H1 (cell line): ENCODE data around the gene DNAJC17. TPM values are rescaled to one million over a fixed set of nuclear protein-coding genes. Genes with fewer than 3 reads are reported as not detected.

ENCODE experiments used
- CTCF ChIA-PET: fragments of 300-600 bp; sonication (Branson Sonifier 250); formaldehyde crosslinking; loops from one replicate; lab custom pipeline; 2021; ENCODE audit not compliant: partially characterized antibody; lab: Charles Lee
- POLR2A ChIA-PET: fragments of 300-600 bp; sonication (Branson Sonifier 250); formaldehyde crosslinking; loops from one replicate; lab custom pipeline; 2021; ENCODE audit warnings: inconsistent platforms; ENCODE audit not compliant: partially characterized antibody; lab: Charles Lee
- DNase-seq, 2 experiments: peaks; one replicate each; pipeline versions ENCODE4 v3.0.0 to v3.0.0-alpha.2; 2010 to 2022; ENCODE audit warnings: low spot score in 2 of 2, low read depth in 1 of 2, mixed read lengths in 1 of 2
- FAIRE-seq: peaks from 2 replicates; lab custom pipeline; 2011; peaks lifted over from hg19 to GRCh38; lab: Jason Lieb, UNC
- H2AFZ ChIP-seq: 2 replicates; pipeline ENCODE4 v1.8.1; 2012; ENCODE audit warnings: low read length, inconsistent platforms
- H2AK5ac ChIP-seq: 2 replicates; pipeline ENCODE4 v1.6.1; 2013; ENCODE audit warnings: low read depth, low read length
- H2BK120ac ChIP-seq: replicated peaks from 2 replicates; pipeline ENCODE3; 2013; ENCODE audit warnings: low read depth, low read length, inconsistent platforms
- H2BK12ac ChIP-seq: 2 replicates; pipeline ENCODE4 v1.6.1; 2013; ENCODE audit warnings: low read depth, low read length
- H2BK15ac ChIP-seq: 2 replicates; pipeline ENCODE4 v1.6.1; 2013; ENCODE audit warnings: low read length
- H2BK20ac ChIP-seq: 2 replicates; pipeline ENCODE4 v1.6.1; 2013; ENCODE audit warnings: low read length
- H2BK5ac ChIP-seq: 2 replicates; pipeline ENCODE4 v1.6.1; 2013; ENCODE audit warnings: low read depth, low read length
- H3K14ac ChIP-seq: 2 replicates; pipeline ENCODE4 v1.6.1; 2013; ENCODE audit warnings: inconsistent platforms; ENCODE audit not compliant: insufficient read length
- H3K18ac ChIP-seq: 2 replicates; pipeline ENCODE4 v1.6.1; 2013; ENCODE audit warnings: low read length; ENCODE audit errors: extremely low read depth
- H3K23ac ChIP-seq: 2 replicates; pipeline ENCODE4 v1.6.1; 2013; ENCODE audit warnings: inconsistent platforms; ENCODE audit not compliant: insufficient read length
- H3K23me2 ChIP-seq: 2 replicates; pipeline ENCODE4 v1.6.1; 2013; ENCODE audit warnings: low read depth, low read length
- H3K27ac ChIP-seq: 2 replicates; pipeline ENCODE4 v1.6.1; 2011; ENCODE audit warnings: low read depth, low read length, inconsistent platforms
- H3K27me3 ChIP-seq, 4 experiments: replicated peaks in 1 of 4; 1 replicate in 1 of 4; 2 replicates in 3 of 4; pipeline versions ENCODE4 v1.6.1 to v1.8.1; 2011 to 2013; ENCODE audit warnings: low read length in 3 of 4, mild to moderate bottlenecking in 3 of 4, inconsistent platforms in 2 of 4, mixed read lengths in 2 of 4, moderate library complexity in 1 of 4; ENCODE audit not compliant: control insufficient read depth in 3 of 4, insufficient read depth in 3 of 4; ENCODE audit errors: extremely low read depth in 1 of 4
- H3K36me3 ChIP-seq, 4 experiments: 2 replicates each; pipeline versions ENCODE4 v1.6.1 to v1.8.1; 2011 to 2013; ENCODE audit warnings: mild to moderate bottlenecking in 4 of 4, low read length in 3 of 4, moderate library complexity in 2 of 4, control low read depth in 1 of 4, inconsistent platforms in 1 of 4; ENCODE audit not compliant: insufficient read depth in 4 of 4, control insufficient read depth in 2 of 4
- H3K4ac ChIP-seq: replicated peaks from 2 replicates; pipeline ENCODE3; 2013; ENCODE audit warnings: low read length, low read depth, mixed read lengths, inconsistent platforms; ENCODE audit not compliant: insufficient read length
- H3K4me1 ChIP-seq, 4 experiments: replicated peaks in 1 of 4; 1 replicate in 1 of 4; 2 replicates in 3 of 4; pipeline versions ENCODE4 v1.6.1 to v1.8.1; 2011 to 2013; ENCODE audit warnings: low read length in 3 of 4, inconsistent platforms in 2 of 4, mixed read lengths in 1 of 4; ENCODE audit not compliant: insufficient read depth in 4 of 4, control insufficient read depth in 3 of 4
- H3K4me2 ChIP-seq, 2 experiments: 2 replicates each; pipeline versions ENCODE4 v1.6.1 to v1.8.1; 2011 to 2013; ENCODE audit warnings: low read depth in 2 of 2, low read length in 2 of 2, control low read depth in 1 of 2, inconsistent platforms in 1 of 2, mild to moderate bottlenecking in 1 of 2; ENCODE audit not compliant: insufficient read depth in 1 of 2
- H3K4me3 ChIP-seq, 4 experiments: fragments of 200-600, 300-600 bp in 1 of 4; sonication (generic), shearing (Covaris generic), sonication (Bioruptor Twin) in 1 of 4; 2 replicates each; pipeline versions ENCODE4 v1.5.1 to v1.8.1; 2011 to 2016; ENCODE audit warnings: low read length in 4 of 4, low read depth in 3 of 4, control low read depth in 2 of 4, inconsistent platforms in 2 of 4, mild to moderate bottlenecking in 2 of 4, mixed read lengths in 1 of 4, moderate library complexity in 1 of 4; ENCODE audit not compliant: insufficient read depth in 2 of 4; ENCODE audit errors: extremely low read depth in 1 of 4
- H3K56ac ChIP-seq: replicated peaks from 2 replicates; pipeline ENCODE3; 2013; ENCODE audit warnings: low read depth, mild to moderate bottlenecking, mixed read lengths, low read length, inconsistent platforms; ENCODE audit not compliant: insufficient read length
- H3K79me1 ChIP-seq: 2 replicates; pipeline ENCODE4 v1.6.1; 2013; ENCODE audit warnings: low read depth, low read length, control low read depth
- H3K79me2 ChIP-seq, 2 experiments: 2 replicates each; pipeline versions ENCODE4 v1.6.1 to v1.8.1; 2012 to 2013; ENCODE audit warnings: low read length in 2 of 2, mild to moderate bottlenecking in 2 of 2, inconsistent platforms in 1 of 2; ENCODE audit not compliant: insufficient read depth in 2 of 2, control insufficient read depth in 1 of 2
- H3K9ac ChIP-seq, 4 experiments: replicated peaks in 1 of 4; 1 replicate in 1 of 4; 2 replicates in 3 of 4; pipeline versions ENCODE4 v1.6.1 to v1.8.1; 2011 to 2013; ENCODE audit warnings: low read depth in 3 of 4, low read length in 3 of 4, control low read depth in 2 of 4, mild to moderate bottlenecking in 2 of 4, moderate library complexity in 2 of 4, inconsistent platforms in 1 of 4; ENCODE audit errors: extremely low read depth in 1 of 4
- H3K9me3 ChIP-seq, 2 experiments: 2 replicates each; pipeline versions ENCODE4 v1.6.1 to v1.8.1; 2012 to 2013; ENCODE audit warnings: mild to moderate bottlenecking in 2 of 2, moderate library complexity in 2 of 2, control low read depth in 1 of 2, inconsistent platforms in 1 of 2, low read depth in 1 of 2, low read length in 1 of 2, mixed read lengths in 1 of 2; ENCODE audit not compliant: insufficient read depth in 2 of 2
- H4K20me1 ChIP-seq, 2 experiments: replicated peaks in 1 of 2; 2 replicates each; pipeline versions ENCODE3 to v1.8.1; 2011 to 2013; ENCODE audit warnings: inconsistent platforms in 2 of 2, low read length in 2 of 2, mild to moderate bottlenecking in 1 of 2; ENCODE audit not compliant: insufficient read depth in 2 of 2, control insufficient read depth in 1 of 2
- H4K5ac ChIP-seq: 2 replicates; pipeline ENCODE4 v1.6.1; 2013; ENCODE audit warnings: low read length, low read depth, mixed read lengths, inconsistent platforms; ENCODE audit not compliant: insufficient read length
- H4K8ac ChIP-seq: 2 replicates; pipeline ENCODE4 v1.8.0; 2013; ENCODE audit warnings: mild to moderate bottlenecking, moderate library complexity, low read length, inconsistent platforms; ENCODE audit not compliant: insufficient read depth; ENCODE audit errors: extremely low read depth
- H4K91ac ChIP-seq: replicated peaks from 2 replicates; pipeline ENCODE3; 2013; ENCODE audit warnings: low read length, mixed read lengths, inconsistent platforms; ENCODE audit not compliant: insufficient read length
- WGBS, 2 experiments: shearing (Covaris generic) in 1 of 2; methylation state at CpG; one replicate each; pipeline versions ENCODE4 v1.1.6 to v1.1.7; 2013 to 2015; ENCODE audit warnings: low lambda C conversion rate in 2 of 2, mixed read lengths in 2 of 2, inconsistent platforms in 1 of 2, low coverage in 1 of 2, missing lambda C conversion rate in 1 of 2; ENCODE audit not compliant: insufficient replicate concordance in 2 of 2, insufficient coverage in 1 of 2, insufficient read length in 1 of 2; ENCODE audit errors: extremely low coverage in 1 of 2, missing lambda C conversion rate in 1 of 2; 5-methylcytosine and 5-hydroxymethylcytosine counted together
- polyA plus RNA-seq, 7 experiments: library from polyadenylated mRNA; depleted of rRNA in 3 of 7; stranded (reverse) in 5 of 7; unstranded in 2 of 7; fragments of >200 nt in 5 of 7; fragments of 200-250 nt in 2 of 7; gene quantifications; 1 replicate in 5 of 7; 2 replicates in 1 of 7; 4 replicates in 1 of 7; pipeline versions ENCODE4 v1.2.1 to v1.2.3, GENCODE V29; 2011 to 2013; ENCODE audit warnings: missing spikeins in 2 of 7, mixed read lengths in 2 of 7
- total RNA-seq: library from RNA; stranded (reverse); fragmentation: NEBNext Ultra II Directional; extraction: Animal tissue kit (Norgen Biotek cat#: 25700); gene quantifications from 2 replicates; pipeline ENCODE4 v1.2.1, GENCODE V29; 2021

DNAJC17 gene
- total and polyA plus RNA-seq, 2 of the 8 experiments (the other 6 are each of a cell fraction or from before 2014, with no cell fraction given): 39.5 to 45.4 TPM

DNA sequence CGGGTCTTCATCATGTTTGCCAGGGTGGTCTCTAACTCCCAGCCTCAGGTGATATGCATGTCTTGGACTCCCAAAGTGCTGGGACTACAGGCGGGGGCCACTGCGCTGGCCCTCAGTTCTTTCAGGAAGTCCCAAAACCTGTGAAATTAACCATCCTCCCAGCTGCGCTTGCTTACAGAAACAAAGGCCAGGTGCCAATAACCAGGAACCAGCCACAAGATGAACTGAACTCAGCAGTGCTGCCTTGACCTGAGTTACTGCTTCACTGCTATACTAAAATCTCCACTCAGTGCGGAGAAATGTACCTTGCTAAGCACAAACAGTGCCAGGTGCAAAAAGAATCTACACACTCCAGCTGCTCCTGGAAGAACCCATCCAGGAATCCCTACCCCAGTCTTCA is 47.3 kb downstream of the DNAJC17 start:
- Histone ChIP-seq H3K27me3 (peaks cover 0 to 7% (median 3%) of the 10 kb centered on the region in 4 experiments; a peak in 5 of 7 replicates), H3K4me1 (peaks cover 5 to 9% (median 7%) of the 10 kb centered on the region in 4 experiments; a peak in 5 of 7 replicates), H4K8ac (no peak overlapping the region), H3K23ac (no peak overlapping the region), H2BK5ac (no peak overlapping the region), H3K36me3 (no peaks in the 10 kb centered on the region), H2AK5ac (no peak overlapping the region), H3K27ac (no peak overlapping the region), H4K91ac (no peak overlapping the region), H3K4me2 (no peak overlapping the region), H3K23me2 (peaks cover 14% of the 10 kb centered on the region; the same call in 1 of the 2 replicates), H3K9me3 (no peaks in the 10 kb centered on the region), H3K79me1 (no peaks in the 10 kb centered on the region), H2BK120ac (no peak overlapping the region), H2AFZ (no peak overlapping the region), H4K5ac (no peak overlapping the region), H3K56ac (no peak overlapping the region), H2BK12ac (no peak overlapping the region), H3K79me2 (no peaks in the 10 kb centered on the region), H3K4ac (no peak overlapping the region), H3K9ac (no peak overlapping the region), H3K14ac (no peak overlapping the region), H2BK20ac (no peak overlapping the region), H3K4me3 (no peak overlapping the region), H2BK15ac (no peak overlapping the region), H3K18ac (no peak overlapping the region), H4K20me1 (no peaks in the 10 kb centered on the region)
- FAIRE-seq (no peak), DNase-seq (no peak)
- ChIA-PET CTCF (interaction anchor here (0.8 to 15.3 kb wide), 4 partner anchors 13 to 98 kb away, joined by 3 to 184 read pairs (median 6); no protein-coding TSS in a partner anchor), POLR2A (interaction anchor here (0.6 to 1.6 kb wide), 6 partner anchors 9 to 260 kb away, joined by 3 to 4 read pairs (median 3); no protein-coding TSS in a partner anchor)
- WGBS, 2 experiments: 98% methylated on average over 5 of the region's 5 CpGs; no CpG with 5 or more reads in 1 of the 2 experiments
